Type B pancreatic cell (in vitro differentiated cells): Measurements from ENCODE around the gene GCLM. TPM values are rescaled to one million over a fixed set of nuclear protein-coding genes. Genes with fewer than 3 reads are reported as not detected.
"Not testable (repeated sequence)": the region's sequence is repeated elsewhere in the genome, so short reads cannot be mapped to it uniquely, and the experiment has no call there.

ENCODE experiments used
- DNase-seq: peaks from one replicate; pipeline ENCODE4 v3.0.0; 2021; ENCODE audit warnings: mixed read lengths; ENCODE audit not compliant: unreplicated experiment; ENCODE audit errors: extremely low spot score
- H3K27ac Mint-ChIP-seq: 2 replicates; pipeline ENCODE4 v1.8.0; 2021; ENCODE audit warnings: mild to moderate bottlenecking, mixed read lengths
- H3K27me3 Mint-ChIP-seq: 2 replicates; pipeline ENCODE4 v1.8.0; 2021; ENCODE audit warnings: mixed read lengths
- H3K36me3 Mint-ChIP-seq: 2 replicates; pipeline ENCODE4 v1.8.0; 2021; ENCODE audit warnings: mixed read lengths
- H3K4me1 Mint-ChIP-seq: one replicate; pipeline ENCODE4 v1.8.0; 2021; ENCODE audit warnings: mixed read lengths; ENCODE audit not compliant: unreplicated experiment
- H3K4me3 Mint-ChIP-seq: 2 replicates; pipeline ENCODE4 v1.8.0; 2021; ENCODE audit warnings: mild to moderate bottlenecking, mixed read lengths
- H3K9me3 Mint-ChIP-seq: 2 replicates; pipeline ENCODE4 v1.8.0; 2021; ENCODE audit warnings: mixed read lengths
- total RNA-seq: library from RNA; stranded (reverse); gene quantifications from 2 replicates; pipeline ENCODE4 v1.2.1, GENCODE V29; 2021; ENCODE audit warnings: low replicate concordance
- TF ChIP-seq, protein P1 (sequence below): fragments of 200-600 bp; sonication (generic); conservative IDR thresholded peaks from 2 replicates; pipeline ENCODE4 v1.5.0; 2021; ENCODE audit warnings: antibody characterized with exemption, mild to moderate bottlenecking

The GCLM gene
- total RNA-seq, 1 donor from 2014 or later, result 16.6 TPM

DNA sequence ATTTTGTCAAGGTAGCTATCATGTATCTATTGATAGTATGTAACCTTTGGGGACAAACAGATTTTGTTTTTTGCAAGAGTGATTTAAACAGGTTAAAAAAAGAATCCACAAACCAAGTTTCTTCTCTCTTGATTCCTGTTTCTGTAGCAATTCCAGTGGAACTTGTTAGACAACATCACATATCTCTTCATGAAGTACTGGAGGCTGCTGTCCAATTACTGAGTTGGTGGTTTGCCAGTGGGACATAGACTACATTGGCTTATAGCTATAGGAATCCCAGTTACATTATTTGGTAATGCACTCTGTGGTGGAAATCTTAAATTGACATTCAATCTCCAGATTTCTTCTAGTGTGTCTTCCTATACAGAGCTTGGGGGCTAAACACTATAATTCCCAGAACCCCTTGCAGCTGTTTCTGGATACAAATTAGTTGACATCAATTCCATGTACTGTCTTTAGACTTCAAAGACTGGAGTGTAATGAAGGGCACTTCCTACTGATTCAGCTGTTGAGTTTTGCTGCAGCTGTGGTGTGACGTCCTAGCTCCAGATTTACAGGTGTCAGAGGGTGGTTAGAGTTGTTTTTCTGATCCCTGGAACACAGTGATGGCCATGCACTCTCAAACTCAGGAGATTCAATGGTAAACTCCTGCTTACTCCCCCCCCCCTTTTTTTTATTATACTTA is 29.4 kb upstream of the GCLM start:
- Mint-ChIP-seq H3K36me3 (no peaks in the 10 kb centered on the region), H3K4me3 (no peak overlapping the region), H3K9me3 (peaks cover 13% of the 10 kb centered on the region), H3K27ac (peak overlapping the region; percentile 63), H3K4me1 (no peaks in the 10 kb centered on the region), H3K27me3 (no peaks in the 10 kb centered on the region)
- TF ChIP-seq, protein P1, sequence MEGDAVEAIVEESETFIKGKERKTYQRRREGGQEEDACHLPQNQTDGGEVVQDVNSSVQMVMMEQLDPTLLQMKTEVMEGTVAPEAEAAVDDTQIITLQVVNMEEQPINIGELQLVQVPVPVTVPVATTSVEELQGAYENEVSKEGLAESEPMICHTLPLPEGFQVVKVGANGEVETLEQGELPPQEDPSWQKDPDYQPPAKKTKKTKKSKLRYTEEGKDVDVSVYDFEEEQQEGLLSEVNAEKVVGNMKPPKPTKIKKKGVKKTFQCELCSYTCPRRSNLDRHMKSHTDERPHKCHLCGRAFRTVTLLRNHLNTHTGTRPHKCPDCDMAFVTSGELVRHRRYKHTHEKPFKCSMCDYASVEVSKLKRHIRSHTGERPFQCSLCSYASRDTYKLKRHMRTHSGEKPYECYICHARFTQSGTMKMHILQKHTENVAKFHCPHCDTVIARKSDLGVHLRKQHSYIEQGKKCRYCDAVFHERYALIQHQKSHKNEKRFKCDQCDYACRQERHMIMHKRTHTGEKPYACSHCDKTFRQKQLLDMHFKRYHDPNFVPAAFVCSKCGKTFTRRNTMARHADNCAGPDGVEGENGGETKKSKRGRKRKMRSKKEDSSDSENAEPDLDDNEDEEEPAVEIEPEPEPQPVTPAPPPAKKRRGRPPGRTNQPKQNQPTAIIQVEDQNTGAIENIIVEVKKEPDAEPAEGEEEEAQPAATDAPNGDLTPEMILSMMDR, result no peak
- no peak for DNase-seq

- Mint-ChIP-seq H3K27me3 (no peaks in the 10 kb centered on the region), H3K9me3 (peaks cover 13% of the 10 kb centered on the region)
Observed at GRCh38 chr1:93937997-93938396, 28.8 kb upstream of the GCLM start.

GRCh38 chr1:93925206-93925605 is 16.0 kb upstream of the GCLM start:
- H3K4me1 Mint-ChIP-seq, result no peaks in the 10 kb centered on the region
- H3K36me3 Mint-ChIP-seq, result no peaks in the 10 kb centered on the region
- H3K4me3 Mint-ChIP-seq, result no peak overlapping the region
- no peak overlapping the region for H3K27ac Mint-ChIP-seq
- TF ChIP-seq, protein P1, result no peak
- H3K27me3 Mint-ChIP-seq, result no peaks in the 10 kb centered on the region
- H3K9me3 Mint-ChIP-seq, result peaks cover 4% of the 10 kb centered on the region
- DNase-seq, result no peak

More at GRCh38 chr1:93937997-93938396, 28.8 kb upstream of the GCLM start:
- peak overlapping the region; percentile 63 for H3K27ac Mint-ChIP-seq
- H3K4me1 Mint-ChIP-seq, result no peaks in the 10 kb centered on the region
- TF ChIP-seq, protein P1, result no peak
- no peaks in the 10 kb centered on the region for H3K36me3 Mint-ChIP-seq
- H3K4me3 Mint-ChIP-seq, result no peak overlapping the region
- DNase-seq, result no peak

- peaks cover 8% of the 10 kb centered on the region for H3K27me3 Mint-ChIP-seq
- H3K9me3 Mint-ChIP-seq, result no peaks in the 10 kb centered on the region
- H3K4me3 Mint-ChIP-seq, result no peak overlapping the region
- TF ChIP-seq, protein P1, result no peak
- H3K27ac Mint-ChIP-seq, result no peak overlapping the region
- no peaks in the 10 kb centered on the region for H3K36me3 Mint-ChIP-seq
- peaks cover 4% of the 10 kb centered on the region for H3K4me1 Mint-ChIP-seq
- no peak for DNase-seq
Observed at GRCh38 chr1:93919780-93920179, 10.6 kb upstream of the GCLM start.

DNA sequence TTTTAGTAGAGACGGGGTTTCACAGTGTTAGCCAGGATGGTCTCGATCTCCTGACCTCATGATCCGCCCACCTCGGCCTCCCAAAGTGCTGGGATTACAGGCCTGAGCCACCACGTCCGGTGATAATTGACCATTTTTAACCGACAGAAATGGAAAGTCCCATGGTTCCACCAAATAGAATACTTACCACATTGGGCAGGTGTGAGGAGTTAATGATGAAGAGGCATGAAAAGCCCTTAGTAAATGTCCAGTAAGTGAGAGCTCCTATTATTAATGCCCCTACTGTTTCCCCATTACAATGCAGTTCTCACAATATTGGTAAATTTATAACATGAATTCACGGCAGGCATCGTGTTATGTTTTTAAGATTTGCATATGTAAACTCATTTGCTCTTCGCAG is 8.1 kb upstream of the GCLM start:
- no peak for DNase-seq
- Mint-ChIP-seq H3K4me1 (peaks cover 4% of the 10 kb centered on the region), H3K9me3 (no peaks in the 10 kb centered on the region), H3K27ac (no peak overlapping the region), H3K4me3 (no peak overlapping the region), H3K27me3 (peaks cover 28% of the 10 kb centered on the region), H3K36me3 (no peaks in the 10 kb centered on the region)
- TF ChIP-seq, protein P1, result no peak

DNA sequence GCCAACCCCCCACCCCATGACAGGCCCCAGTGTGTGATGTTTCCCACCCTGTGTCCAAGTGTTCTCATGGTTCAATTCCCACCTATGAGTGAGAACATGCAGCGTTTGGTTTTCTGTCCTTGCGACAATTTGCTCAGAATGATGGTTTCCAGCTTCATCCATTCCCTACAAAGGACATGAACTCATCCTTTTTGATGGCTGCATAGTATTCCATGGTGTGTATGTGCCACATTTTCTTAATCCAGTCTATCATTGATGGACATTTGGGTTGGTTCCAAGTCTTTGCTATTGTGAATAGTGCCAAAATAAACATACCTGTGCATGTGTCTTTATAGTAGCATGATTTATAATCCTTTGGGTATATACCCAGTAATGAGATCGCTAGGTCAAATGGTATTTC is 1.6 kb upstream of the GCLM start:
- not testable (repeated sequence) for H3K36me3 Mint-ChIP-seq, H3K9me3 Mint-ChIP-seq, H3K27ac Mint-ChIP-seq, H3K4me3 Mint-ChIP-seq, DNase-seq
- Mint-ChIP-seq H3K27me3 (peaks cover 31% of the 10 kb centered on the region), H3K4me1 (peaks cover 15% of the 10 kb centered on the region)
